Gastrocnemius medialis (tissue), 4 donors: ENCODE measurements around the gene PTCHD4.

Experiments used
- POLR2A ChIP-seq, 2 donors: fragments of 450-650 bp; IDR thresholded peaks; one replicate each; pipeline ENCODE4 v1.6.1; 2017; ENCODE audit warnings: antibody characterized with exemption in 2 of 2, mild to moderate bottlenecking in 2 of 2, moderate library complexity in 2 of 2
- TF ChIP-seq, protein P1 (sequence below), 5 experiments: fragments of 450-650 bp in 3 of 5; fragments of 200-600 bp in 2 of 5; sonication (generic) in 2 of 5; IDR thresholded peaks in 4 of 5; conservative IDR thresholded peaks in 1 of 5; 1 replicate in 4 of 5; 2 replicates in 1 of 5; pipeline ENCODE4 v1.5.1; 2016 to 2019; ENCODE audit warnings: antibody characterized with exemption in 5 of 5, mild to moderate bottlenecking in 3 of 5, moderate library complexity in 3 of 5

DNA sequence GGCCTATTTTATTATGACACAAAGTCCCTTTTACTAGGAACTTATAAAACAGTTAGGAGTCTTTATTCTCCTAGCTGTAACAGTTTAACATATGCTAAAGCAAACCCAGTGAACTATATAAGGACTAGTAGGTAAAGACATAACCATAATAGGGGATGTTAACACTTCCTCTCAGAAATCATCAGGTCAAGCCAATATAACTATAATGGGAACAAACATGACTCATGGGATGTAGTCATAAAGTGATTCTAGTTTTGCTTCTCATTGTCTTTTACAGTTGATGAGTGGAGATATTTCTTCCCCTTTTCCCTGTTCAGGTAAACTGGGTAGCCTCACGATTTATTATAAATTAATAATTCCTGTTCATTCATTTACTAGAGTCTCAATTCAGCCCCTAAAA, 9.7 kb downstream of the PTCHD4 start:
- TF ChIP-seq, protein P1, sequence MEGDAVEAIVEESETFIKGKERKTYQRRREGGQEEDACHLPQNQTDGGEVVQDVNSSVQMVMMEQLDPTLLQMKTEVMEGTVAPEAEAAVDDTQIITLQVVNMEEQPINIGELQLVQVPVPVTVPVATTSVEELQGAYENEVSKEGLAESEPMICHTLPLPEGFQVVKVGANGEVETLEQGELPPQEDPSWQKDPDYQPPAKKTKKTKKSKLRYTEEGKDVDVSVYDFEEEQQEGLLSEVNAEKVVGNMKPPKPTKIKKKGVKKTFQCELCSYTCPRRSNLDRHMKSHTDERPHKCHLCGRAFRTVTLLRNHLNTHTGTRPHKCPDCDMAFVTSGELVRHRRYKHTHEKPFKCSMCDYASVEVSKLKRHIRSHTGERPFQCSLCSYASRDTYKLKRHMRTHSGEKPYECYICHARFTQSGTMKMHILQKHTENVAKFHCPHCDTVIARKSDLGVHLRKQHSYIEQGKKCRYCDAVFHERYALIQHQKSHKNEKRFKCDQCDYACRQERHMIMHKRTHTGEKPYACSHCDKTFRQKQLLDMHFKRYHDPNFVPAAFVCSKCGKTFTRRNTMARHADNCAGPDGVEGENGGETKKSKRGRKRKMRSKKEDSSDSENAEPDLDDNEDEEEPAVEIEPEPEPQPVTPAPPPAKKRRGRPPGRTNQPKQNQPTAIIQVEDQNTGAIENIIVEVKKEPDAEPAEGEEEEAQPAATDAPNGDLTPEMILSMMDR (IDR thresholded peaks at IDR 0.05 in 4 of 5, conservative IDR thresholded peaks at IDR 0.05 in 1 of 5): no peak
- no peak for TF ChIP-seq POLR2A (IDR thresholded peaks at IDR 0.05)
